ENCODE results near the gene ATP8A2.

ATP8A2 gene

DNA sequence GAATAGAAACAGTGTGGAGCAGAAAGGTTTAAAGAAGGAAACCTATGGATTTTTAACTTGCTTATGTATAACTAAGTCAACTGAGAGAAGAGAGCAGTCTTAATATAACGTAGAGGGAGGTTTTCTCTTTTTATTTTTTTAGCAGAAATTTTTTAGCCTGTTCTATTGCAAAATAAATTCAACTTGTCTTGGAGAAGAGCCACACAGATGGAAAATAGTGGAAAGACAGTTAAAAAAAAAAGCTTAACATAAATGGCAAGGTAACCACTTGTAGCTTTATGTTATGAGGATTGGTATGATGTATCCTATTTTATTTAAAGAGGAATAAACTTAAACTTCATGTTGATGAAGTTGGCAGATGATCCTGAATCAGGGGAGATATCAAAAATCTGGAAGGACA, 367.6 kb downstream of the ATP8A2 start:
- Histone ChIP-seq H3K36me3 (replicated peaks; ENCODE audit: insufficient read depth, low read length) (no peaks in the 10 kb centered on the region), H3K9me2 (replicated peaks; ENCODE audit: insufficient read depth, low read length) (no peaks in the 10 kb centered on the region), H3K4me3 (ENCODE audit: low read length) (no peak overlapping the region), H3K9ac (ENCODE audit: low read length) (no peak overlapping the region), H3K4me2 (ENCODE audit: low read depth, low read length) (no peak overlapping the region), H3K27me3 (replicated peaks; ENCODE audit: insufficient read depth, low read length) (no peaks in the 10 kb centered on the region), H3K9me3 (replicated peaks; ENCODE audit: insufficient read depth, low read length) (no peaks in the 10 kb centered on the region), H2AFZ (ENCODE audit: low read length) (no peak overlapping the region), H3F3A (ENCODE audit: insufficient read depth, low read length) (no peaks in the 10 kb centered on the region), H3K4me1 (ENCODE audit: low read length) (peaks cover 4% of the 10 kb centered on the region; the same call in 1 of the 2 replicates), H3K79me2 (ENCODE audit: low read length) (no peaks in the 10 kb centered on the region), H4K20me1 (ENCODE audit: insufficient read depth, low read length) (no peaks in the 10 kb centered on the region), H3K27ac (ENCODE audit: low read length) (no peak overlapping the region)
- no peak for TF ChIP-seq EZH2phosphoT487 (IDR thresholded peaks at IDR 0.05; ENCODE audit: low read length)
- TF ChIP-seq, protein P1, sequence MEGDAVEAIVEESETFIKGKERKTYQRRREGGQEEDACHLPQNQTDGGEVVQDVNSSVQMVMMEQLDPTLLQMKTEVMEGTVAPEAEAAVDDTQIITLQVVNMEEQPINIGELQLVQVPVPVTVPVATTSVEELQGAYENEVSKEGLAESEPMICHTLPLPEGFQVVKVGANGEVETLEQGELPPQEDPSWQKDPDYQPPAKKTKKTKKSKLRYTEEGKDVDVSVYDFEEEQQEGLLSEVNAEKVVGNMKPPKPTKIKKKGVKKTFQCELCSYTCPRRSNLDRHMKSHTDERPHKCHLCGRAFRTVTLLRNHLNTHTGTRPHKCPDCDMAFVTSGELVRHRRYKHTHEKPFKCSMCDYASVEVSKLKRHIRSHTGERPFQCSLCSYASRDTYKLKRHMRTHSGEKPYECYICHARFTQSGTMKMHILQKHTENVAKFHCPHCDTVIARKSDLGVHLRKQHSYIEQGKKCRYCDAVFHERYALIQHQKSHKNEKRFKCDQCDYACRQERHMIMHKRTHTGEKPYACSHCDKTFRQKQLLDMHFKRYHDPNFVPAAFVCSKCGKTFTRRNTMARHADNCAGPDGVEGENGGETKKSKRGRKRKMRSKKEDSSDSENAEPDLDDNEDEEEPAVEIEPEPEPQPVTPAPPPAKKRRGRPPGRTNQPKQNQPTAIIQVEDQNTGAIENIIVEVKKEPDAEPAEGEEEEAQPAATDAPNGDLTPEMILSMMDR (IDR thresholded peaks at IDR 0.05; ENCODE audit: low read length), result no peak
- no peak for TF ChIP-seq EZH2 (optimal IDR thresholded peaks at IDR 0.05; ENCODE audit: low read depth, low read length)
- no peak for DNase-seq

DNA sequence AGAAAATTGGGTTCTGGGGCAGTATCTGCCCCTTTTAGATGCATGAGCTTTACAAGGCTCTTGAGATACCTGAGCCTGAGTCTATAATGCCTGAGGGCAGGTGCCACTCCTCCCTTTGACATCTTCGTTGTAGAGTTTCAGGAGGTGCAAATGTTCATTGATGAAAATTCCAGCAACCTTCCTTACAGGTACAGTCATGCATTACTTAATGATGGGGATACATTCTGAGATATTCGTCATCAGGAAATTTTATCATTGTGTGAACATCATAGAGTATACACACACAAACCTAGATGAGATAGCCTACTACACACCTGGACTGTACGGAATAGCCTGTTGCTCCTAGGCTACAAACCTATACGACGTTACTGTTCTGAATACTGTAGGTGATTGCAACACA, 370.0 kb downstream of the ATP8A2 start:
- H3K9me2 ChIP-seq (replicated peaks; ENCODE audit: insufficient read depth, low read length), result no peaks in the 10 kb centered on the region
- H2AFZ ChIP-seq (ENCODE audit: low read length), result no peak overlapping the region
- H3K36me3 ChIP-seq (replicated peaks; ENCODE audit: insufficient read depth, low read length), result no peaks in the 10 kb centered on the region
- no peaks in the 10 kb centered on the region for H4K20me1 ChIP-seq (ENCODE audit: insufficient read depth, low read length)
- H3F3A ChIP-seq (ENCODE audit: insufficient read depth, low read length), result no peaks in the 10 kb centered on the region
- peaks cover 4% of the 10 kb centered on the region; the same call in 1 of the 2 replicates for H3K4me1 ChIP-seq (ENCODE audit: low read length)
- no peak overlapping the region for H3K9ac ChIP-seq (ENCODE audit: low read length)
- no peak overlapping the region for H3K27ac ChIP-seq (ENCODE audit: low read length)
- H3K4me2 ChIP-seq (ENCODE audit: low read depth, low read length), result no peak overlapping the region
- H3K4me3 ChIP-seq (ENCODE audit: low read length), result no peak overlapping the region
- H3K79me2 ChIP-seq (ENCODE audit: low read length), result no peaks in the 10 kb centered on the region
- H3K27me3 ChIP-seq (replicated peaks; ENCODE audit: insufficient read depth, low read length), result no peaks in the 10 kb centered on the region
- no peak for DNase-seq
- no peak for TF ChIP-seq EZH2 (optimal IDR thresholded peaks at IDR 0.05; ENCODE audit: low read depth, low read length)
- no peak for TF ChIP-seq EZH2phosphoT487 (IDR thresholded peaks at IDR 0.05; ENCODE audit: low read length)
- TF ChIP-seq, protein P1 (IDR thresholded peaks at IDR 0.05; ENCODE audit: low read length), result no peak
- H3K9me3 ChIP-seq (replicated peaks; ENCODE audit: insufficient read depth, low read length), result no peaks in the 10 kb centered on the region

DNA sequence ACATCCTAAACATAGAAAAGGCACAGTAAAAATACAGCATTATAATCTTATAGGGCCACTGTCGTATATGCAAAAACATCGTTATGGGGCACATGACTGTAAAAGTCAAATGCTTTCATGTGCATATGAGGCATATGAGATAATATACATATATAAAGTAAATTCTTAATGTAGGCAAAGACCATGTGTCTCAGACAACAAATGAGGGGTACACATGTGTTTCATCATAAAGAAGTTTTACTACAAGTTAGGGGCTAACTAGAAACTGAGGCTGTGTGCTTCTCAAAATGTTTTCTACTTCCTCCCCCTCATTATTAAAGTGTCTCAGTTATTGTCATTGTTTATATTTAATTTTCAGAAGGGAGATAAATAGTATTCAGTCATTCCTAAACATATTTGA, 370.4 kb downstream of the ATP8A2 start:
- Histone ChIP-seq H3K36me3 (replicated peaks; ENCODE audit: insufficient read depth, low read length) (no peaks in the 10 kb centered on the region), H3K9ac (ENCODE audit: low read length) (no peak overlapping the region), H3K27ac (ENCODE audit: low read length) (no peak overlapping the region), H3K27me3 (replicated peaks; ENCODE audit: insufficient read depth, low read length) (no peaks in the 10 kb centered on the region), H3K9me2 (replicated peaks; ENCODE audit: insufficient read depth, low read length) (no peaks in the 10 kb centered on the region), H3K4me1 (ENCODE audit: low read length) (peaks cover 4% of the 10 kb centered on the region; the same call in 1 of the 2 replicates), H3K9me3 (replicated peaks; ENCODE audit: insufficient read depth, low read length) (no peaks in the 10 kb centered on the region), H3K4me3 (ENCODE audit: low read length) (no peak overlapping the region), H2AFZ (ENCODE audit: low read length) (no peak overlapping the region), H3K79me2 (ENCODE audit: low read length) (no peaks in the 10 kb centered on the region), H4K20me1 (ENCODE audit: insufficient read depth, low read length) (no peaks in the 10 kb centered on the region), H3K4me2 (ENCODE audit: low read depth, low read length) (no peak overlapping the region), H3F3A (ENCODE audit: insufficient read depth, low read length) (no peaks in the 10 kb centered on the region)
- no peak for DNase-seq
- TF ChIP-seq EZH2phosphoT487 (IDR thresholded peaks at IDR 0.05; ENCODE audit: low read length), result no peak
- no peak for TF ChIP-seq EZH2 (optimal IDR thresholded peaks at IDR 0.05; ENCODE audit: low read depth, low read length)
- TF ChIP-seq, protein P1 (IDR thresholded peaks at IDR 0.05; ENCODE audit: low read length), result no peak

Data from MM.1S (cell line).